Activated CD4-positive, alpha-beta T cell treated with anti-CD3 and anti-CD28 coated beads, Interleukin-2, amount 50 U/mL, for 48 hours (primary cell): ENCODE results near the gene EDC4.
"Not testable (repeated sequence)": the region's sequence is repeated elsewhere in the genome, so short reads cannot be mapped to it uniquely, and the experiment has no call there.

Experiments
- DNase-seq, 2 experiments: peaks; one replicate each; pipeline ENCODE4 v3.0.0-alpha.2; 2020

The EDC4 gene

GRCh38 chr16:67853670-67854069 is 19.2 kb upstream of the EDC4 start:
- DNase-seq = no peak

- no peak for DNase-seq
Measured at GRCh38 chr16:67855789-67856188, 17.1 kb upstream of the EDC4 start.

GRCh38 chr16:67856927-67857546 is 15.8 kb upstream of the EDC4 start:
- DNase-seq = no peak

- no peak for DNase-seq
Measured at GRCh38 chr16:67857547-67858233, 15.2 kb upstream of the EDC4 start.

GRCh38 chr16:67858500-67858899 is 14.4 kb upstream of the EDC4 start:
- no peak for DNase-seq

GRCh38 chr16:67860589-67861398 is 12.1 kb upstream of the EDC4 start:
- no peak for DNase-seq

- DNase-seq = no peak
Measured at GRCh38 chr16:67861877-67862276, 11.0 kb upstream of the EDC4 start.

GRCh38 chr16:67862623-67863583 is 9.9 kb upstream of the EDC4 start:
- DNase-seq = no peak

- DNase-seq = not testable (repeated sequence)
Measured at GRCh38 chr16:67864044-67864443, 8.8 kb upstream of the EDC4 start.

GRCh38 chr16:67864594-67864993 is 8.3 kb upstream of the EDC4 start:
- DNase-seq = no peak

- no peak for DNase-seq
Measured at GRCh38 chr16:67865318-67865717, 7.5 kb upstream of the EDC4 start.

- no peak for DNase-seq
Measured at GRCh38 chr16:67868290-67868689, 4.6 kb upstream of the EDC4 start.

GRCh38 chr16:67869653-67870052 is 3.2 kb upstream of the EDC4 start:
- no peak for DNase-seq

- DNase-seq = no peak
Measured at GRCh38 chr16:67871256-67871655, 1.6 kb upstream of the EDC4 start.

GRCh38 chr16:67872131-67872630 is 671 bp upstream of the EDC4 start:
- no peak for DNase-seq

GRCh38 chr16:67873435-67874370 is 851 bp downstream of the EDC4 start:
- DNase-seq = peak; percentile 16 to 23

- DNase-seq = no peak
Measured at GRCh38 chr16:67874372-67874771, 1.5 kb downstream of the EDC4 start.

- DNase-seq = no peak
Measured at GRCh38 chr16:67877064-67877463, 4.2 kb downstream of the EDC4 start.

- no peak for DNase-seq
Measured at GRCh38 chr16:67878232-67878631, 5.4 kb downstream of the EDC4 start.

GRCh38 chr16:67878846-67879245 is 6.0 kb downstream of the EDC4 start:
- DNase-seq = no peak

- DNase-seq = no peak
Measured at GRCh38 chr16:67879462-67879861, 6.6 kb downstream of the EDC4 start.
